Coronary artery (tissue), 2 donors: Measurements from ENCODE around the gene RNF227.

Experiments used
- DNase-seq: peaks from one replicate; pipeline ENCODE4 v3.0.0-alpha.2; 2017; ENCODE audit warnings: low spot score
- H3K27ac ChIP-seq, 2 donors: fragments of 200-600 bp; sonication (generic); one replicate each; pipeline ENCODE4 v1.5.1; 2016 to 2019
- H3K4me3 ChIP-seq: fragments of 200-600 bp; sonication (generic); 2 replicates; pipeline ENCODE4 v1.5.1; 2016; ENCODE audit warnings: mild to moderate bottlenecking, moderate library complexity
- CTCF ChIP-seq: fragments of 200-600 bp; sonication (generic); IDR thresholded peaks from one replicate; pipeline ENCODE4 v1.5.1; 2019; ENCODE audit warnings: antibody characterized with exemption

RNF227 gene

GRCh38 chr17:7903154-7904103 is 12.7 kb downstream of the RNF227 start:
- TF ChIP-seq CTCF, result no peak
- Histone ChIP-seq H3K4me3 (no peak overlapping the region), H3K27ac (no peak overlapping the region)
- no peak for DNase-seq

- DNase-seq, result peak; percentile 60
- no peak overlapping the region for H3K27ac ChIP-seq
- TF ChIP-seq CTCF, result no peak
- H3K4me3 ChIP-seq, result no peak overlapping the region
Measured at GRCh38 chr17:7897773-7898172, 18.3 kb downstream of the RNF227 start.

- TF ChIP-seq CTCF, result no peak
- Histone ChIP-seq H3K27ac (no peak overlapping the region), H3K4me3 (no peak overlapping the region)
- peak; percentile 43 for DNase-seq
Measured at GRCh38 chr17:7897090-7897489, 19.0 kb downstream of the RNF227 start.

GRCh38 chr17:7894866-7895265 is 21.2 kb downstream of the RNF227 start:
- peak; percentile 3 for DNase-seq
- Histone ChIP-seq H3K27ac (no peak overlapping the region), H3K4me3 (no peak overlapping the region)
- TF ChIP-seq CTCF, result no peak

GRCh38 chr17:7894226-7894625 is 21.9 kb downstream of the RNF227 start:
- peak; percentile 40 for DNase-seq
- TF ChIP-seq CTCF, result no peak
- Histone ChIP-seq H3K4me3 (no peak overlapping the region), H3K27ac (no peak overlapping the region)

GRCh38 chr17:7893187-7893880 is 22.8 kb downstream of the RNF227 start:
- TF ChIP-seq CTCF, result no peak
- no peak for DNase-seq
- no peak overlapping the region for H3K27ac ChIP-seq
- no peak overlapping the region for H3K4me3 ChIP-seq
